Natural killer cell (primary cell): Measurements from ENCODE around the gene COG5. TPM values are rescaled to one million over a fixed set of nuclear protein-coding genes. Genes with fewer than 3 reads are reported as not detected.

ENCODE experiments used
- ATAC-seq, 3 donors: fragments of 150-1000 bp in 2 of 3; fragments of 200-7000 bp in 1 of 3; cut with Tn5 transposase; 1 replicate in 1 of 3; 2 replicates in 2 of 3; pipeline ENCODE4 v1.10.0; 2021; ENCODE audit warnings: mild to moderate bottlenecking in 2 of 3, moderate library complexity in 2 of 3
- DNase-seq, 2 donors: peaks; one replicate each; pipeline versions ENCODE4 v3.0.0 to v3.0.0-alpha.2; 2013 to 2021; ENCODE audit warnings: mixed read lengths in 1 of 2
- H3K27ac ChIP-seq: one replicate; pipeline ENCODE4 v1.5.1; 2013; ENCODE audit warnings: mild to moderate bottlenecking, low read length
- H3K27me3 ChIP-seq: one replicate; pipeline ENCODE4 v1.6.1; 2013; ENCODE audit warnings: low read length; ENCODE audit not compliant: control insufficient read depth, insufficient read depth
- H3K36me3 ChIP-seq: one replicate; pipeline ENCODE4 v1.6.1; 2013; ENCODE audit warnings: low read length; ENCODE audit not compliant: control insufficient read depth, insufficient read depth
- H3K4me1 ChIP-seq: one replicate; pipeline ENCODE4 v1.6.1; 2013; ENCODE audit warnings: low read length; ENCODE audit not compliant: control insufficient read depth, insufficient read depth
- H3K4me3 ChIP-seq: one replicate; pipeline ENCODE4 v1.5.1; 2013; ENCODE audit warnings: low read length
- H3K9me3 ChIP-seq: one replicate; pipeline ENCODE4 v1.6.1; 2013; ENCODE audit warnings: low read length; ENCODE audit not compliant: control insufficient read depth, insufficient read depth
- H3K27ac Mint-ChIP-seq, 2 donors: one replicate each; pipeline ENCODE4 v1.8.0; 2022; ENCODE audit warnings: mild to moderate bottlenecking in 2 of 2, mixed read lengths in 2 of 2, moderate library complexity in 1 of 2
- H3K27me3 Mint-ChIP-seq, 2 donors: one replicate each; pipeline ENCODE4 v1.8.0; 2022; ENCODE audit warnings: low read depth in 2 of 2, mixed read lengths in 2 of 2
- H3K36me3 Mint-ChIP-seq: one replicate; pipeline ENCODE4 v1.8.0; 2022; ENCODE audit warnings: mixed read lengths
- H3K4me1 Mint-ChIP-seq, 2 donors: one replicate each; pipeline ENCODE4 v1.8.0; 2022; ENCODE audit warnings: mixed read lengths in 2 of 2
- H3K4me3 Mint-ChIP-seq: one replicate; pipeline ENCODE4 v1.8.0; 2022; ENCODE audit warnings: mild to moderate bottlenecking, moderate library complexity, mixed read lengths
- H3K9me3 Mint-ChIP-seq, 2 donors: one replicate each; pipeline ENCODE4 v1.8.0; 2022; ENCODE audit warnings: mixed read lengths in 2 of 2
- WGBS: methylation state at CpG from one replicate; pipeline ENCODE4 v1.1.7; 2013; ENCODE audit warnings: missing lambda C conversion rate; ENCODE audit not compliant: insufficient coverage; 5-methylcytosine and 5-hydroxymethylcytosine counted together
- intact Hi-C: fragments of 100-400 bp; cut with micrococcal nuclease; formaldehyde crosslinking; loops from one replicate; pipeline ENCODE4 v1.14.2; 2022
- total RNA-seq, 4 donors: library from RNA; stranded (reverse); fragments of 120-200 nt in 1 of 4; gene quantifications; one replicate each; pipeline versions ENCODE4 v1.2.3 to v1.2.4, GENCODE V29; 2013 to 2022
- TF ChIP-seq, protein P1 (sequence below): fragments of 200-600 bp; IDR thresholded peaks from one replicate; pipeline ENCODE4 v1.8.0; 2022; ENCODE audit warnings: antibody characterized with exemption

COG5 gene
- total RNA-seq, 3 donors from 2014 or later (not counting 1 experiment from before 2014, with no cell fraction given), result 49.2 to 54.6 (median 54.2) TPM

DNA sequence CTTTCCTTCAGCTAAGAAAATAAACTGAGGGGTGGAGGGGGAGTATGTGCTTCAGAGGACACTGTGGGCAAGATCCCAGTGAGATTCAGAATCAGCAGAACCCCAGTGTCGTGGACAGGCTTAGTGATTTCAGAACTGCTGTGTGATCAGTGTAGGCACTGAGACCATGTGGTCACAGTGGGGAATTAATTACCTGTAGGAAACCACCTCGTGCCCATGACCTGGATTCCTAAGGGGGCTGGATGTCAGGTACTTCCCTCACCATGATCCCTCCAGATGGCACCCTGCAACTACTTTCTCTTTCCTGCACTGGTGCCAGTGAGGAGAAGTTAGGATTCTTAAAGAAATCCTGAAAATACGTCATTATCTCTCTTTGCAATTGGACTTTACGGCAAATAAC lies 330.5 kb downstream of the COG5 start:
- Histone ChIP-seq H3K27ac (no peak overlapping the region), H3K9me3 (no peaks in the 10 kb centered on the region), H3K4me3 (no peak overlapping the region), H3K27me3 (no peaks in the 10 kb centered on the region), H3K36me3 (peaks cover 22% of the 10 kb centered on the region), H3K4me1 (no peaks in the 10 kb centered on the region)
- intact Hi-C loops, result no loop called here
- Mint-ChIP-seq H3K36me3 (no peaks in the 10 kb centered on the region), H3K4me3 (no peak overlapping the region), H3K27ac (no peak overlapping the region), H3K9me3 (no peaks in the 10 kb centered on the region), H3K27me3 (no peaks in the 10 kb centered on the region), H3K4me1 (no peaks in the 10 kb centered on the region)
- TF ChIP-seq, protein P1, sequence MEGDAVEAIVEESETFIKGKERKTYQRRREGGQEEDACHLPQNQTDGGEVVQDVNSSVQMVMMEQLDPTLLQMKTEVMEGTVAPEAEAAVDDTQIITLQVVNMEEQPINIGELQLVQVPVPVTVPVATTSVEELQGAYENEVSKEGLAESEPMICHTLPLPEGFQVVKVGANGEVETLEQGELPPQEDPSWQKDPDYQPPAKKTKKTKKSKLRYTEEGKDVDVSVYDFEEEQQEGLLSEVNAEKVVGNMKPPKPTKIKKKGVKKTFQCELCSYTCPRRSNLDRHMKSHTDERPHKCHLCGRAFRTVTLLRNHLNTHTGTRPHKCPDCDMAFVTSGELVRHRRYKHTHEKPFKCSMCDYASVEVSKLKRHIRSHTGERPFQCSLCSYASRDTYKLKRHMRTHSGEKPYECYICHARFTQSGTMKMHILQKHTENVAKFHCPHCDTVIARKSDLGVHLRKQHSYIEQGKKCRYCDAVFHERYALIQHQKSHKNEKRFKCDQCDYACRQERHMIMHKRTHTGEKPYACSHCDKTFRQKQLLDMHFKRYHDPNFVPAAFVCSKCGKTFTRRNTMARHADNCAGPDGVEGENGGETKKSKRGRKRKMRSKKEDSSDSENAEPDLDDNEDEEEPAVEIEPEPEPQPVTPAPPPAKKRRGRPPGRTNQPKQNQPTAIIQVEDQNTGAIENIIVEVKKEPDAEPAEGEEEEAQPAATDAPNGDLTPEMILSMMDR, result no peak
- 88% methylated on average over 3 of the region's 4 CpGs for WGBS
- DNase-seq (no peak), ATAC-seq (no peak)

- DNase-seq (no peak), ATAC-seq (no peak)
- WGBS, result 83% methylated on average over 4 of the region's 7 CpGs
- H3K27ac ChIP-seq, result no peak overlapping the region
- intact Hi-C loops, result no loop called here
- H3K4me3 Mint-ChIP-seq, result no peak overlapping the region
- H3K4me1 Mint-ChIP-seq, result no peaks in the 10 kb centered on the region
- no peak overlapping the region for H3K4me3 ChIP-seq
- H3K9me3 ChIP-seq, result no peaks in the 10 kb centered on the region
- H3K4me1 ChIP-seq, result no peaks in the 10 kb centered on the region
- H3K27ac Mint-ChIP-seq, result no peak overlapping the region
- TF ChIP-seq, protein P1, result no peak
- no peaks in the 10 kb centered on the region for H3K36me3 Mint-ChIP-seq
- peaks cover 21% of the 10 kb centered on the region for H3K36me3 ChIP-seq
- H3K27me3 Mint-ChIP-seq, result no peaks in the 10 kb centered on the region
- H3K27me3 ChIP-seq, result no peaks in the 10 kb centered on the region
- H3K9me3 Mint-ChIP-seq, result no peaks in the 10 kb centered on the region
Measured at GRCh38 chr7:107232568-107233090, 331.1 kb downstream of the COG5 start.

- intact Hi-C loops, result no loop called here
- ATAC-seq, result no peak
- no peaks in the 10 kb centered on the region for H3K36me3 Mint-ChIP-seq
- no peak overlapping the region for H3K4me3 Mint-ChIP-seq
- TF ChIP-seq, protein P1, result no peak
- no peaks in the 10 kb centered on the region for H3K4me1 ChIP-seq
- H3K27me3 Mint-ChIP-seq, result no peaks in the 10 kb centered on the region
- WGBS, result no CpG with 5 or more reads among the region's 3 CpGs
- no peak for DNase-seq
- H3K27me3 ChIP-seq, result no peaks in the 10 kb centered on the region
- H3K27ac Mint-ChIP-seq, result no peak overlapping the region
- peaks cover 18% of the 10 kb centered on the region for H3K36me3 ChIP-seq
- H3K4me1 Mint-ChIP-seq, result no peaks in the 10 kb centered on the region
- no peak overlapping the region for H3K4me3 ChIP-seq
- no peaks in the 10 kb centered on the region for H3K9me3 Mint-ChIP-seq
- H3K9me3 ChIP-seq, result no peaks in the 10 kb centered on the region
- H3K27ac ChIP-seq, result no peak overlapping the region
Measured at GRCh38 chr7:107230334-107230733, 333.4 kb downstream of the COG5 start.

- H3K4me3 ChIP-seq, result no peak overlapping the region
- H3K4me1 Mint-ChIP-seq, result no peaks in the 10 kb centered on the region
- H3K9me3 ChIP-seq, result no peaks in the 10 kb centered on the region
- no peak for ATAC-seq
- 100% methylated on average over 1 of the region's 2 CpGs for WGBS
- intact Hi-C loops, result no loop called here
- H3K4me1 ChIP-seq, result no peaks in the 10 kb centered on the region
- H3K36me3 Mint-ChIP-seq, result no peaks in the 10 kb centered on the region
- no peak overlapping the region for H3K4me3 Mint-ChIP-seq
- no peak for DNase-seq
- no peaks in the 10 kb centered on the region for H3K9me3 Mint-ChIP-seq
- no peaks in the 10 kb centered on the region for H3K27me3 ChIP-seq
- TF ChIP-seq, protein P1, result no peak
- peaks cover 12% of the 10 kb centered on the region for H3K36me3 ChIP-seq
- H3K27ac ChIP-seq, result no peak overlapping the region
- H3K27ac Mint-ChIP-seq, result no peak overlapping the region
- H3K27me3 Mint-ChIP-seq, result no peaks in the 10 kb centered on the region
Measured at GRCh38 chr7:107228291-107228690, 335.4 kb downstream of the COG5 start.
